Esophagus muscularis mucosa (tissue), 3 donors: ENCODE measurements around the gene SH3TC2.

Experiments
- POLR2A ChIP-seq: fragments of 450-650 bp; IDR thresholded peaks from one replicate; pipeline ENCODE4 v1.6.1; 2017; ENCODE audit warnings: antibody characterized with exemption, moderate library complexity, mild to moderate bottlenecking, low read depth
- POLR2AphosphoS5 ChIP-seq, 2 donors: sonication (generic); formaldehyde crosslinking; IDR thresholded peaks; one replicate each; pipeline ENCODE4 v1.6.1; 2017; ENCODE audit warnings: antibody characterized with exemption in 2 of 2
- TF ChIP-seq, protein P1 (sequence below), 3 experiments: fragments of 200-600 bp in 2 of 3; fragments of 450-650 bp in 1 of 3; sonication (generic) in 2 of 3; IDR thresholded peaks; one replicate each; pipeline ENCODE4 v1.5.1; 2017 to 2019; ENCODE audit warnings: antibody characterized with exemption in 3 of 3, mild to moderate bottlenecking in 2 of 3, moderate library complexity in 1 of 3

DNA sequence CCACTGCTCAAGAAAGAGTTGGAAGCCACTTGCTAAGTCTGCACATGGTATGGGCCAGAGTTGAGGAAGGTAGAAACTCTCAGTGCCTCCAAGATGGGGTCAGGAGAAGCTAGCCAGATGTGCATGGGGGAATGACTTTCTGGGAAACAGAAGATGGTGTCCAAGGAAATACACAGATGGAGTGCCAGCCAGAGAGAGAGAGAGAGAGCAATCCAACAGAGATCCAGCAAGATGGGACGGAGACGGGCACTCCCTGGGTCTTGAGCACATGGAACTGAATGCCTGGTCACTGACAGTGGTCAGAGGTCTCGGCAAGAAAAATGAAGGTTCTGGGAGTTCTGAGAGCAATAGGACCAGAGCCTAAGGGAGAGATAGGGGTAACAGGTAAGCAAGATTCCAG is 82.1 kb downstream of the SH3TC2 start:
- no peak for TF ChIP-seq POLR2AphosphoS5 (IDR thresholded peaks at IDR 0.05)
- TF ChIP-seq, protein P1, sequence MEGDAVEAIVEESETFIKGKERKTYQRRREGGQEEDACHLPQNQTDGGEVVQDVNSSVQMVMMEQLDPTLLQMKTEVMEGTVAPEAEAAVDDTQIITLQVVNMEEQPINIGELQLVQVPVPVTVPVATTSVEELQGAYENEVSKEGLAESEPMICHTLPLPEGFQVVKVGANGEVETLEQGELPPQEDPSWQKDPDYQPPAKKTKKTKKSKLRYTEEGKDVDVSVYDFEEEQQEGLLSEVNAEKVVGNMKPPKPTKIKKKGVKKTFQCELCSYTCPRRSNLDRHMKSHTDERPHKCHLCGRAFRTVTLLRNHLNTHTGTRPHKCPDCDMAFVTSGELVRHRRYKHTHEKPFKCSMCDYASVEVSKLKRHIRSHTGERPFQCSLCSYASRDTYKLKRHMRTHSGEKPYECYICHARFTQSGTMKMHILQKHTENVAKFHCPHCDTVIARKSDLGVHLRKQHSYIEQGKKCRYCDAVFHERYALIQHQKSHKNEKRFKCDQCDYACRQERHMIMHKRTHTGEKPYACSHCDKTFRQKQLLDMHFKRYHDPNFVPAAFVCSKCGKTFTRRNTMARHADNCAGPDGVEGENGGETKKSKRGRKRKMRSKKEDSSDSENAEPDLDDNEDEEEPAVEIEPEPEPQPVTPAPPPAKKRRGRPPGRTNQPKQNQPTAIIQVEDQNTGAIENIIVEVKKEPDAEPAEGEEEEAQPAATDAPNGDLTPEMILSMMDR (IDR thresholded peaks at IDR 0.05), result no peak
- TF ChIP-seq POLR2A, result no peak
